ENCODE data around the gene UNC5B.
"Not testable (repeated sequence)": the region's sequence is repeated elsewhere in the genome, so short reads cannot be mapped to it uniquely, and the experiment has no call there.

UNC5B gene

GRCh38 chr10:71207578-71207977 lies 4.8 kb upstream of the UNC5B start:
- in situ Hi-C loops (cut with HindIII; ENCODE audit: low sequenced_read_pairs), result no loop called here

DNA sequence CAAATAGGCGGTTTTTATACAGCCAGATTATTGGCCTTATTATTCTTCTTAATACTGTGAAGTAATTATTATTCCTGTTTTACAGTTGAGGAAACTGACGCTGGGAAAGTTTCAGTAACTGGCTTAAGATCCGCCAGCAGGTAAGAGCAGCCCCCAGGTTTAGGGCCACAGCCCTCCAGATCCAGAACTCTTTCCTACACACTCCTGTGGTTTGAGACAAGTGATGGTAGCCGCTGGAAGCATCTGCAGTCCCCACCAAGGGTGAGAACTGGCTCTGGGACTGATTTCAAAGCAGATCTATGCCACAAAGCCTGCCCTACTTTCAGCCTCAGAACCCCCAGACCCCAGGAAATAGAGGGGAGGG lies 3.0 kb upstream of the UNC5B start:
- in situ Hi-C loops (cut with HindIII; ENCODE audit: low sequenced_read_pairs), result no loop called here

DNA sequence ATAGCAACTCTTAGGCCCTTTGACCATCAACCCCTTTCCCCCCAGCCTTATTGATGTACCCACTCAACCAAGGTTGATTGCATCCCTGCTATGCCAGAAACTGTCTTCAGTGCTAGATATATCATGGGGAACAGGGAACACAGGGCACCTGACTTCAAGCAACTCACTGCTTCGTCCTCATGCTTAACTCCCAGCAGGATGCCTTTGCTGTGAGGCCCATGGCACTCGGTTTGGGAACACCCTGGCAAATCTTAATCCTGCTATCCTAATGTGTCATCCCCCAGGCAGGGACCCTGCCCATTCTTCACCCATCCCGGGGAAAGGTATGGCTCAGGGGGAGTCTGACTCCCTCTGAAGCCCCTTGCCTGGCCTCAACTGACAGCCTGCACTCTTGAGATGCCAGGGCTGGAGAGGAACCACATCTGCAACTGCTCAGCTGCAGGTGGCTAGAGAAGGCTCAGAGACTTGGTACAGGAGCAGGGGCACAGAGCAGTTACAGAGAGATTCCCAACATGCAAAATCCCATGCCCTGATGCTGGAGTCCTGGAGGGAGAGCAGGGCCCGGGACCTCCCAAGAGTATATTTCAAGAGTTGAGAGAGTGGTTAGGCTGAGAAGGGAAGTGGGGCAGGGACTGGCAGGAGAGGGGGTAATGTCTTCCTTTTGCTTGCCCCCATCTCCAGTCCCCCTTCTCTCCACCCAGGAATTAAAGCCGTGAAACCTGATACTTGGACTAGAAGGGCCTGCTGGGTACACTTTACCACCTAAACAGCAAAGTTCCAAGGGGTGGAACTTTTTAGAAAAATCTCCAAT lies 2.4 kb upstream of the UNC5B start:
- in situ Hi-C loops (cut with HindIII; ENCODE audit: low sequenced_read_pairs), result no loop called here

GRCh38 chr10:71210542-71210871 lies 1.9 kb upstream of the UNC5B start:
- in situ Hi-C loops (cut with HindIII; ENCODE audit: low sequenced_read_pairs), result no loop called here

- in situ Hi-C loops (cut with HindIII; ENCODE audit: low sequenced_read_pairs), result no loop called here
Measured at GRCh38 chr10:71211053-71211452, 1.3 kb upstream of the UNC5B start.

DNA sequence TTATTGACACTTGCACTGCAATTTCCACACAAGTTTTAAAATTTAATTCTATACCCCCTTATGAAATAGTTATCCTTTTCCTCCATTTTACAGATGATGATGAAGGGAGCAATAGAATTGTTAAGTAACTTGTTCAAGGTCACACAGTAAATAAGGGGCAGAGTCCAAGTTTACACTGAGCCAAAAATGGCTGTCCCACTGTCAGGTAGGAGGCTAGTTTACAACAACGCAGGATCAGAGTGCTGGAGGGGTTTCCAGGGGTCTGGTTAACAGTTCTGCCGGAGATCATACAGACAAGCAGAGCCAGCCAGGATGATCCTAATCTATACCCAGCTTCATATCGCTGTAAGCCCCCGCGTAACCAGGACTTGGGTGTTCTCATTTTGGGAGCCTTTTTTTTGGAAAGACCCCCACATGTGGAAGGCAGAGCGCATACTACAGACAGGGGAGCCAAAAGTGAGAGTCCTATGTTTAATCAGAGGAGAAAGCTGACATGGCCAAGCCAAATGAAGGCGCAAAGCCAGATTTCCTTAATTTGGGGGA lies 524 bp upstream of the UNC5B start:
- in situ Hi-C loops (cut with HindIII; ENCODE audit: low sequenced_read_pairs), result no loop called here

DNA sequence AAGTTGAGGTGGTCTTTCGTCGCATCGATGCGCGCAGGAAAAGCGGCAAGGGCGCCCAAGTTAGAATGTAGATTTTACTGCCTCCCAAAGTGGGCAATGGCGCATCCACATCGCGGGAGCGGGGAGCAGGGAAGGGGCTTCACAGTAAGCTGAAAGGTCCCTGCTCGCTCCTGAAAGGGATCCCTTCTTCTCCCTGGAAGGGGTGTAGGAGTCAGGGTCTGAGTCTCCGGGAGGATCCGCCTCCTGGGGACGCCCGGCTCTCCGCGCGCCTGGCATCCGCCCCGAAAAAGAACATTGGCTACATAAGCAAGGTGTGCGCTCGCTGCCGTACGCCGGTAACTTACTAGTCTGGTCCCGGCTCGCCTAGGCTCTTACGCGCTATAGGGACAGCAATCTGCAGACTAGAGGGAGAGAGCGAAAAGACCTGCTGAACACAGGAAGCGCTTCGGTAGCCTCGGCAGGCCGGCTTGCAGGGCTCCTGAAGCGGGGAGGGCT lies 804 bp downstream of the UNC5B start:
- in situ Hi-C loops (cut with HindIII; ENCODE audit: low sequenced_read_pairs), result no loop called here

- in situ Hi-C loops (cut with HindIII; ENCODE audit: low sequenced_read_pairs), result no loop called here
Measured at GRCh38 chr10:71213761-71214440, 1.5 kb downstream of the UNC5B start.

GRCh38 chr10:71214641-71215559 lies 2.5 kb downstream of the UNC5B start:
- in situ Hi-C loops (cut with HindIII; ENCODE audit: low sequenced_read_pairs), result no loop called here

- in situ Hi-C loops (cut with HindIII; ENCODE audit: low sequenced_read_pairs), result no loop called here
Measured at GRCh38 chr10:71216363-71216695, 4.0 kb downstream of the UNC5B start.

- in situ Hi-C loops (cut with HindIII; ENCODE audit: low sequenced_read_pairs), result no loop called here
Measured at GRCh38 chr10:71216751-71217265, 4.4 kb downstream of the UNC5B start.

DNA sequence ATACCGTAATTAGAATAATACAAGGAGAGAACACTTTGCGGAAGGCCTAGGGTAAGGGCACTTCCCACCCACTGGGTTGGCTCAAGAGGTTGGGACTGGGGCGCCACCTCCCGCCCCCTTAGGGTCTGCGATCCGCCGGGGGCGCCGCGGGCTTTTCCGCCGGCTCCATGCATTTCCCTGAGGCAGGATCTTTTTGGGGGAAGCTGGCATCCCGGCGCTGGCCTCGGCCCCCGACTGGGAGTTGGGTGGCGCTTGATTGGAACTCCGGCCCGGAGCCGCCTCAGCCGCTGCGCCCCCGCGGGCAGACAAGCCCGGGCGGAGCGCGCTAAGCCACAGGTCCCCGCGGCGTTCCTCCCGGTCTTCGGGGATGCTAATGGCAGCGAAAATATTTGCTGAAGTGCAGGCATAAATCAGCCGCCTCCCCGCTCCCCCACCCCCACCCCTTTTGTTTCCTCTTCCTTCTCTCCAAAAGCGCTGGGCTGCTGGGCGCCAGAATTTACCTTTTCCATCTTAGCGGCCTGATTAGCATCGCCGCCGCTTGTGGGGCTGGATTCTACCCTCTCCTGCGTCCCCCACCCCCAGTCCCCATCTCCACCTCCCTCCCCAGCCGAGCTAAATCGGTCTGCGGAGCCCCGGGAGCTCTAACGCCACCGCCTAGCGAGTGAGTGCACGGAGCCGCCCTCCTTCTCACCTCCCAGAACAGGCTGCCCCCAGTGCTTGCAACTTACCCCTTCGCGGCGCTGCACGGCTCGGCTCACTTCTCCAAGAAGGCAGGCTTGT lies 5.1 kb downstream of the UNC5B start:
- in situ Hi-C loops (cut with HindIII; ENCODE audit: low sequenced_read_pairs), result no loop called here

DNA sequence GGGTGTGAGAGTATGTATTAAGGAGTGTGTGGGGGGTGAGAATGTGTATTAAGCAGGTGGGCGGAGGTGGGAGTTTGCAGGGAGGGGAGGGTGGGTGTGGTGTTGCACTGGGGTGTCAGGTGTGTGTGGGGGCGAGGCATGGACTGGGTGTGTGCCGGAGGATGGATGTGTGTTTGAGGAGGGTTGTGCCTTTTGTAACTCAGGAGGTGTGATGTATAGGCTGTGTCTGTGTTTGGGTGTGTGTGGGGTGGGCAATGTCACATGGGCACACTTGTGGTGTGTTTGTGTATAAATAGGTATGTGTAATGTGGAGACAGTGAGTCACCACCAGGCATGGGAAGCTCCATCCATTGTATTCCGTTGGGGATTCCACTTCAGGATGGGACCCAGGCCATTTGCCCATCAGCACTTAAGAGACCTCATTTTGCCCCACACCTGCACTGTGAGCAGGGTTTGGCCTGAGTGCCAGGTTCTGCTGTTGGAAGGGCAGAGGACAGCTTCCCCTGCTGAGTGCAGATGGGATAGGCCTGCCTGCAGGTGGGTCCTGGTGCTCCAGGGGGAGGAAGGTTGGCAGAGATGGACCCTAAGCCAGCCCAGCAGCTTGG lies 5.8 kb downstream of the UNC5B start:
- in situ Hi-C loops (cut with HindIII; ENCODE audit: low sequenced_read_pairs), result no loop called here

DNA sequence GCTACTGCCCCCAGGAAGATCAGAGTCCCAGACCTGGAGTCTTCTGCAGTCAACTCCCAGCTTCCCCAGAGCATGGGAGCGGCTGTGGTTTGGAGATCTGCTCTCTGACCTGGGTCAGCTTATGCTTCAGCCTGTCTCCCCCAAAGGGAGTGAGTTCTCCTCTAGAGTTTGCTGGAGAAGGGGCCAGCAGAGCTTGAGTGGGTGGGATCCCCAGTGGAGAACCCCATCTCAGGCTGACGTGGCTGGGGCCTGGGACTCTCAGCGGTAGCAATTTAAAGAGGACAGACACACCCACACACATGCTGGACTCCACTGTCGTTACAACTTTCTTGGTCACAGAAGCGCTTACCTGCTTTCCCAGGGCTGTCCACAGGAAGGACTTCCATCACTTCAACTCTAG lies 6.3 kb downstream of the UNC5B start:
- in situ Hi-C loops (cut with HindIII; ENCODE audit: low sequenced_read_pairs), result no loop called here

- in situ Hi-C loops (cut with HindIII; ENCODE audit: low sequenced_read_pairs), result not testable (repeated sequence)
Measured at GRCh38 chr10:71219236-71219917, 7.0 kb downstream of the UNC5B start.

- in situ Hi-C loops (cut with HindIII; ENCODE audit: low sequenced_read_pairs), result no loop called here
Measured at GRCh38 chr10:71219918-71220688, 7.7 kb downstream of the UNC5B start.

DNA sequence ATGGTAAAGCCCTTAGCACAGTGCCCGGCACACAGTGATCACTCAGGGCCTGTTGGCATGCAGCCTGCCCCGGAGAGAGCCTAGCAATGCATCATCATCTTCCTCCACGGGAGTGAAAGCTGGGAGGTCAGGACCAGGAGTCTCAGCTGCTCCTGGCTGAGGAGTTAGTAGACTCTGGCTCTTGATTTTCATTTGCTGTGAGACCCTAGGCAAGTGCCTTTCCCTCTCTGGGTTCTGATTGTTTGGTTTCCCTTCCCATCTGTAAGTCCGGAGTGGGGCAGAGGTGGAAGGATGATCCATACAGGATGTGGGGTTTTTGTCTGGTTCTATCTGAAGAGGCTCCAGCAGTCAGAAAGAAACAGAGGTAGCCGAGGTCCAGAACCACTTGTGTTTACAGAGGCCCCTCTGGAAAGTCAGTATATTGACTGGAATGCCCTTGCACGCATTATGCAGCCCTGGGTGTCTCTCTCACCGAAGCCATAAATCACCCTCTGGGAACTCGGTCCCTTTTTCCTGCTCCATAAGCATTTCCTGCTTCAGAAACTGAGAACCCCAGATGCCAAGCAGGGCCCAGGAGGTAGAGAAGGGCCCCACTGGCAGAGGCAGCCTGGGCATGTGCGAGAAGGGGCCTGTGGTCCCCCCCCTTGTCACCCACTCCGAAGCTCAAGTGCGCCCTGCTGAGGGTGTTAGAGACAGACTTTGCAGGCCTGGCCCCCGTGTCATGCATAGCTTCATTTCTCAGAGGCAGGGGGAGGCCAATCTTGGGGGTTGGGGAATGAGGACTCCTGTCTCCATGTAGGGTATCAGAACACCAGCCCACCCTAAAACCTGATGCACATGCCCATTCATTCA lies 8.5 kb downstream of the UNC5B start:
- in situ Hi-C loops (cut with HindIII; ENCODE audit: low sequenced_read_pairs), result no loop called here

Data from endothelial cell of hepatic sinusoid (primary cell).